HepG2 (cell line): Measurements from ENCODE around the gene MRPL38. TPM values are rescaled to one million over a fixed set of nuclear protein-coding genes. Genes with fewer than 3 reads are reported as not detected.
A peak's percentile ranks its signal among the peaks of the same experiment; 100 is the strongest.

ENCODE experiments used
- DR1 ChIP-seq: sonication (generic); formaldehyde crosslinking; IDR thresholded peaks from 2 replicates; pipeline ENCODE4 v1.8.0; 2021; ENCODE audit warnings: mild to moderate bottlenecking, missing genetic modification reagents, inconsistent platforms
- HOXA7 ChIP-seq: sonication (generic); formaldehyde crosslinking; IDR thresholded peaks from 2 replicates; pipeline ENCODE4 v1.8.1; 2022; ENCODE audit warnings: mild to moderate bottlenecking, missing genetic modification reagents, moderate library complexity
- NAIF1 ChIP-seq: sonication (generic); formaldehyde crosslinking; IDR thresholded peaks from 2 replicates; pipeline ENCODE4 v1.5.0; 2020; ENCODE audit warnings: mild to moderate bottlenecking, missing genetic modification reagents, borderline replicate concordance
- POGZ ChIP-seq: sonication (generic); formaldehyde crosslinking; IDR thresholded peaks from 2 replicates; pipeline ENCODE4 v1.4.0; 2020; ENCODE audit warnings: mild to moderate bottlenecking, missing genetic modification reagents
- ZFP37 ChIP-seq: sonication (generic); formaldehyde crosslinking; IDR thresholded peaks from 2 replicates; pipeline ENCODE4 v1.4.0; 2020; ENCODE audit warnings: missing genetic modification reagents, borderline replicate concordance
- ZNF501 ChIP-seq: sonication (generic); formaldehyde crosslinking; IDR thresholded peaks from 2 replicates; pipeline ENCODE4 v1.5.1; 2020; ENCODE audit warnings: mild to moderate bottlenecking, moderate library complexity, missing genetic modification reagents
- ZNF879 ChIP-seq: sonication (generic); formaldehyde crosslinking; IDR thresholded peaks from 2 replicates; pipeline ENCODE4 v1.8.1; 2023; ENCODE audit warnings: missing genetic modification reagents
- polyA plus RNA-seq, 8 experiments: library from polyadenylated mRNA; depleted of rRNA in 3 of 8; stranded (reverse) in 7 of 8; unstranded in 1 of 8; fragments of >200 nt; fragmentation: Illumina TruSeq in 4 of 8; extraction: Trizol in 4 of 8; gene quantifications; 2 replicates each; pipeline versions ENCODE4 v1.2.1 to v1.2.3, GENCODE V29; 2011 to 2016; ENCODE audit warnings: low read depth in 4 of 8, missing spikeins in 1 of 8, mixed read lengths in 1 of 8; ENCODE audit not compliant: insufficient read depth in 1 of 8
- total RNA-seq, 5 experiments: library from RNA; depleted of rRNA; stranded (reverse); fragments of >200 nt; fragmentation: Illumina TruSeq; extraction: Trizol; gene quantifications; 2 replicates each; pipeline ENCODE4 v1.2.3, GENCODE V29; 2016; ENCODE audit warnings: low read depth in 1 of 5
- TF ChIP-seq, protein P1 (sequence below): sonication (generic); formaldehyde crosslinking; IDR thresholded peaks from 2 replicates; pipeline ENCODE4 v1.4.0; 2020; ENCODE audit warnings: missing genetic modification reagents
- TF ChIP-seq, protein P2 (sequence below): sonication (generic); formaldehyde crosslinking; IDR thresholded peaks from 2 replicates; pipeline ENCODE4 v1.4.0; 2020; ENCODE audit warnings: missing genetic modification reagents, borderline replicate concordance
- TF ChIP-seq, protein P3 (sequence below): sonication (generic); formaldehyde crosslinking; IDR thresholded peaks from 2 replicates; pipeline ENCODE4 v1.4.0; 2020; ENCODE audit warnings: mild to moderate bottlenecking, missing genetic modification reagents
- TF ChIP-seq, protein P4 (sequence below): sonication (generic); formaldehyde crosslinking; IDR thresholded peaks from 2 replicates; pipeline ENCODE4 v1.4.0; 2020; ENCODE audit warnings: missing genetic modification reagents
- TF ChIP-seq, protein P5 (sequence below): sonication (generic); formaldehyde crosslinking; IDR thresholded peaks from 2 replicates; pipeline ENCODE4 v1.8.0; 2022; ENCODE audit warnings: mild to moderate bottlenecking, missing genetic modification reagents; ENCODE audit not compliant: insufficient replicate concordance

MRPL38 gene
- total and polyA plus RNA-seq, 2 of the 13 experiments (the other 11 are each of a cell fraction or from before 2014, with no cell fraction given), result 83.7 to 125 TPM

DNA sequence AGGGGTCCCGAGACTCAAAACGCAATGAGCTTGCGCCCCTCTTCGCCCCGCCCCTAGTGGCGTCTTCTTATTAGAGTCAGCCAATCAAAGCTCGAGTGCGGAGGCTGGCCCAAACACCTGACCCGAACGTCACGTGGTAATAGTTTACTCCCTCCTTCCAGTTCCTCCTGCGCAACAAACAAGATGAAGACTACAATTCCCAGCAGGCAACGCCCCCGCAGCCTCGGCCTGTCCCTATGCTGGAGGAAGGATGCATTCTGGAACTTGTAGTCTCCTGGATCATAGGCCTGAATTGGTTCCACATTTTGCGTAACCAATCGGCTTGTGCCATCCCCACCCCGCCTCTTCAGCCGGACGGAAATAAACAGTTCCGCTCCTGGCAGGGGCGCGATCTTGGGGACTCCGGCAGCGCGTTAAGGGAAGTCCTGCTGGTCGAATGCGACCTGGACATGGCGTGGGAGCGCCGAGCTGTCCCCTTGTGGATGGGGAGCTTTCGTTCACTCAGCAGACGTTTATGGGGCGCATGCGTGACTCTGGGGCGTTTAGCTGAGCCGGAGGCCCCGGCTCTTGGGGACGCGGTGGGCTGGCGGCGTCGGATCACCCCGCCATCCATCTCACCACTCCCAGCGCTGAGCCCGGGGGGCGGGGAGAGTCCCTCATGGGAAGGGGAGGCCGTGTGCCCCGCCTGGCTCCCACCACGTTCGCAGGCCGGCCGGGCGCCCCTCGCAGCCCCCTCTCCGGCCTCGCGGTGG lies 49.2 kb downstream of the MRPL38 start, which contains the start of gene WBP2 (continued):
- TF ChIP-seq, protein P1, sequence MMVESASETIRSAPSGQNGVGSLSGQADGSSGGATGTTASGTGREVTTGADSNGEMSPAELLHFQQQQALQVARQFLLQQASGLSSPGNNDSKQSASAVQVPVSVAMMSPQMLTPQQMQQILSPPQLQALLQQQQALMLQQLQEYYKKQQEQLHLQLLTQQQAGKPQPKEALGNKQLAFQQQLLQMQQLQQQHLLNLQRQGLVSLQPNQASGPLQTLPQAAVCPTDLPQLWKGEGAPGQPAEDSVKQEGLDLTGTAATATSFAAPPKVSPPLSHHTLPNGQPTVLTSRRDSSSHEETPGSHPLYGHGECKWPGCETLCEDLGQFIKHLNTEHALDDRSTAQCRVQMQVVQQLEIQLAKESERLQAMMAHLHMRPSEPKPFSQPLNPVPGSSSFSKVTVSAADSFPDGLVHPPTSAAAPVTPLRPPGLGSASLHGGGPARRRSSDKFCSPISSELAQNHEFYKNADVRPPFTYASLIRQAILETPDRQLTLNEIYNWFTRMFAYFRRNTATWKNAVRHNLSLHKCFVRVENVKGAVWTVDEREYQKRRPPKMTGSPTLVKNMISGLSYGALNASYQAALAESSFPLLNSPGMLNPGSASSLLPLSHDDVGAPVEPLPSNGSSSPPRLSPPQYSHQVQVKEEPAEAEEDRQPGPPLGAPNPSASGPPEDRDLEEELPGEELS (CRISPR knock-in tag), result peak; percentile 81
- TF ChIP-seq NAIF1 (CRISPR knock-in tag) (peak; percentile 100), ZNF501 (CRISPR knock-in tag) (peak; percentile 100), HOXA7 (CRISPR knock-in tag) (no peak), POGZ (CRISPR knock-in tag) (peak; percentile 65; the same call in 1 of the 2 replicates), DR1 (CRISPR knock-in tag) (peak; percentile 97), ZFP37 (CRISPR knock-in tag) (peak; percentile 16; the same call in 1 of the 2 replicates), ZNF879 (CRISPR knock-in tag) (no peak)
- TF ChIP-seq, protein P2, sequence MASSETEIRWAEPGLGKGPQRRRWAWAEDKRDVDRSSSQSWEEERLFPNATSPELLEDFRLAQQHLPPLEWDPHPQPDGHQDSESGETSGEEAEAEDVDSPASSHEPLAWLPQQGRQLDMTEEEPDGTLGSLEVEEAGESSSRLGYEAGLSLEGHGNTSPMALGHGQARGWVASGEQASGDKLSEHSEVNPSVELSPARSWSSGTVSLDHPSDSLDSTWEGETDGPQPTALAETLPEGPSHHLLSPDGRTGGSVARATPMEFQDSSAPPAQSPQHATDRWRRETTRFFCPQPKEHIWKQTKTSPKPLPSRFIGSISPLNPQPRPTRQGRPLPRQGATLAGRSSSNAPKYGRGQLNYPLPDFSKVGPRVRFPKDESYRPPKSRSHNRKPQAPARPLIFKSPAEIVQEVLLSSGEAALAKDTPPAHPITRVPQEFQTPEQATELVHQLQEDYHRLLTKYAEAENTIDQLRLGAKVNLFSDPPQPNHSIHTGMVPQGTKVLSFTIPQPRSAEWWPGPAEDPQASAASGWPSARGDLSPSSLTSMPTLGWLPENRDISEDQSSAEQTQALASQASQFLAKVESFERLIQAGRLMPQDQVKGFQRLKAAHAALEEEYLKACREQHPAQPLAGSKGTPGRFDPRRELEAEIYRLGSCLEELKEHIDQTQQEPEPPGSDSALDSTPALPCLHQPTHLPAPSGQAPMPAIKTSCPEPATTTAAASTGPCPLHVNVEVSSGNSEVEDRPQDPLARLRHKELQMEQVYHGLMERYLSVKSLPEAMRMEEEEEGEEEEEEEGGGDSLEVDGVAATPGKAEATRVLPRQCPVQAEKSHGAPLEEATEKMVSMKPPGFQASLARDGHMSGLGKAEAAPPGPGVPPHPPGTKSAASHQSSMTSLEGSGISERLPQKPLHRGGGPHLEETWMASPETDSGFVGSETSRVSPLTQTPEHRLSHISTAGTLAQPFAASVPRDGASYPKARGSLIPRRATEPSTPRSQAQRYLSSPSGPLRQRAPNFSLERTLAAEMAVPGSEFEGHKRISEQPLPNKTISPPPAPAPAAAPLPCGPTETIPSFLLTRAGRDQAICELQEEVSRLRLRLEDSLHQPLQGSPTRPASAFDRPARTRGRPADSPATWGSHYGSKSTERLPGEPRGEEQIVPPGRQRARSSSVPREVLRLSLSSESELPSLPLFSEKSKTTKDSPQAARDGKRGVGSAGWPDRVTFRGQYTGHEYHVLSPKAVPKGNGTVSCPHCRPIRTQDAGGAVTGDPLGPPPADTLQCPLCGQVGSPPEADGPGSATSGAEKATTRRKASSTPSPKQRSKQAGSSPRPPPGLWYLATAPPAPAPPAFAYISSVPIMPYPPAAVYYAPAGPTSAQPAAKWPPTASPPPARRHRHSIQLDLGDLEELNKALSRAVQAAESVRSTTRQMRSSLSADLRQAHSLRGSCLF (CRISPR knock-in tag), result no peak
- TF ChIP-seq, protein P3, sequence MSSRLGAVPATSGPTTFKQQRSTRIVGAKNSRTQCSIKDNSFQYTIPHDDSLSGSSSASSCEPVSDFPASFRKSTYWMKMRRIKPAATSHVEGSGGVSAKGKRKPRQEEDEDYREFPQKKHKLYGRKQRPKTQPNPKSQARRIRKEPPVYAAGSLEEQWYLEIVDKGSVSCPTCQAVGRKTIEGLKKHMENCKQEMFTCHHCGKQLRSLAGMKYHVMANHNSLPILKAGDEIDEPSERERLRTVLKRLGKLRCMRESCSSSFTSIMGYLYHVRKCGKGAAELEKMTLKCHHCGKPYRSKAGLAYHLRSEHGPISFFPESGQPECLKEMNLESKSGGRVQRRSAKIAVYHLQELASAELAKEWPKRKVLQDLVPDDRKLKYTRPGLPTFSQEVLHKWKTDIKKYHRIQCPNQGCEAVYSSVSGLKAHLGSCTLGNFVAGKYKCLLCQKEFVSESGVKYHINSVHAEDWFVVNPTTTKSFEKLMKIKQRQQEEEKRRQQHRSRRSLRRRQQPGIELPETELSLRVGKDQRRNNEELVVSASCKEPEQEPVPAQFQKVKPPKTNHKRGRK (CRISPR knock-in tag), result no peak
- TF ChIP-seq, protein P4, sequence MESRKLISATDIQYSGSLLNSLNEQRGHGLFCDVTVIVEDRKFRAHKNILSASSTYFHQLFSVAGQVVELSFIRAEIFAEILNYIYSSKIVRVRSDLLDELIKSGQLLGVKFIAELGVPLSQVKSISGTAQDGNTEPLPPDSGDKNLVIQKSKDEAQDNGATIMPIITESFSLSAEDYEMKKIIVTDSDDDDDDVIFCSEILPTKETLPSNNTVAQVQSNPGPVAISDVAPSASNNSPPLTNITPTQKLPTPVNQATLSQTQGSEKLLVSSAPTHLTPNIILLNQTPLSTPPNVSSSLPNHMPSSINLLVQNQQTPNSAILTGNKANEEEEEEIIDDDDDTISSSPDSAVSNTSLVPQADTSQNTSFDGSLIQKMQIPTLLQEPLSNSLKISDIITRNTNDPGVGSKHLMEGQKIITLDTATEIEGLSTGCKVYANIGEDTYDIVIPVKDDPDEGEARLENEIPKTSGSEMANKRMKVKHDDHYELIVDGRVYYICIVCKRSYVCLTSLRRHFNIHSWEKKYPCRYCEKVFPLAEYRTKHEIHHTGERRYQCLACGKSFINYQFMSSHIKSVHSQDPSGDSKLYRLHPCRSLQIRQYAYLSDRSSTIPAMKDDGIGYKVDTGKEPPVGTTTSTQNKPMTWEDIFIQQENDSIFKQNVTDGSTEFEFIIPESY (CRISPR knock-in tag), result peak; percentile 21
- TF ChIP-seq, protein P5, sequence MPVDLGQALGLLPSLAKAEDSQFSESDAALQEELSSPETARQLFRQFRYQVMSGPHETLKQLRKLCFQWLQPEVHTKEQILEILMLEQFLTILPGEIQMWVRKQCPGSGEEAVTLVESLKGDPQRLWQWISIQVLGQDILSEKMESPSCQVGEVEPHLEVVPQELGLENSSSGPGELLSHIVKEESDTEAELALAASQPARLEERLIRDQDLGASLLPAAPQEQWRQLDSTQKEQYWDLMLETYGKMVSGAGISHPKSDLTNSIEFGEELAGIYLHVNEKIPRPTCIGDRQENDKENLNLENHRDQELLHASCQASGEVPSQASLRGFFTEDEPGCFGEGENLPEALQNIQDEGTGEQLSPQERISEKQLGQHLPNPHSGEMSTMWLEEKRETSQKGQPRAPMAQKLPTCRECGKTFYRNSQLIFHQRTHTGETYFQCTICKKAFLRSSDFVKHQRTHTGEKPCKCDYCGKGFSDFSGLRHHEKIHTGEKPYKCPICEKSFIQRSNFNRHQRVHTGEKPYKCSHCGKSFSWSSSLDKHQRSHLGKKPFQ (CRISPR knock-in tag), result peak; percentile 94
